ENCODE data around the gene SIX5.
A peak's percentile ranks its signal among the peaks of the same experiment; 100 is the strongest.

Gene SIX5

GRCh38 chr19:45793178-45793564, 24.1 kb upstream of the SIX5 start:
- Histone ChIP-seq H3K27ac (ENCODE audit: insufficient read depth, low read length, poor library complexity, severe bottlenecking) (no peak overlapping the region), H3K27me3 (replicated peaks; ENCODE audit: control insufficient read depth, insufficient read depth, low read length, poor library complexity, severe bottlenecking) (peaks cover 5% of the 10 kb centered on the region), H3K9me3 (ENCODE audit: control insufficient read depth, low read length) (no peaks in the 10 kb centered on the region), H3K4me3 (ENCODE audit: insufficient read depth, low read depth, low read length, poor library complexity, severe bottlenecking) (peak overlapping the region; percentile 49), H3K36me3 (ENCODE audit: control insufficient read depth, insufficient read depth, low read length) (peaks cover 9% of the 10 kb centered on the region), H3K4me1 (ENCODE audit: control insufficient read depth, insufficient read depth, low read length, poor library complexity, severe bottlenecking) (peaks cover 28% of the 10 kb centered on the region)
- DNase-seq, result no peak

GRCh38 chr19:45792470-45793177, 23.6 kb upstream of the SIX5 start, which contains the start of gene DMWD:
DMWD (minus strand) TSS chr19:45792845; CDS start chr19:45792756, 89 bp downstream.
- H3K27ac ChIP-seq (ENCODE audit: insufficient read depth, low read length, poor library complexity, severe bottlenecking), result no peak within 1 kb of the TSS
- peaks cover 9% of the 10 kb centered on the region for H3K36me3 ChIP-seq (ENCODE audit: control insufficient read depth, insufficient read depth, low read length)
- peak within 1 kb of the TSS; percentile 49 for H3K4me3 ChIP-seq (ENCODE audit: insufficient read depth, low read depth, low read length, poor library complexity, severe bottlenecking)
- no peaks in the 10 kb centered on the region for H3K9me3 ChIP-seq (ENCODE audit: control insufficient read depth, low read length)
- DNase-seq, result peak; percentile 97 to 99 (median 98)
- H3K27me3 ChIP-seq (replicated peaks; ENCODE audit: control insufficient read depth, insufficient read depth, low read length, poor library complexity, severe bottlenecking), result peaks cover 5% of the 10 kb centered on the region
- H3K4me1 ChIP-seq (ENCODE audit: control insufficient read depth, insufficient read depth, low read length, poor library complexity, severe bottlenecking), result peaks cover 28% of the 10 kb centered on the region

DNA sequence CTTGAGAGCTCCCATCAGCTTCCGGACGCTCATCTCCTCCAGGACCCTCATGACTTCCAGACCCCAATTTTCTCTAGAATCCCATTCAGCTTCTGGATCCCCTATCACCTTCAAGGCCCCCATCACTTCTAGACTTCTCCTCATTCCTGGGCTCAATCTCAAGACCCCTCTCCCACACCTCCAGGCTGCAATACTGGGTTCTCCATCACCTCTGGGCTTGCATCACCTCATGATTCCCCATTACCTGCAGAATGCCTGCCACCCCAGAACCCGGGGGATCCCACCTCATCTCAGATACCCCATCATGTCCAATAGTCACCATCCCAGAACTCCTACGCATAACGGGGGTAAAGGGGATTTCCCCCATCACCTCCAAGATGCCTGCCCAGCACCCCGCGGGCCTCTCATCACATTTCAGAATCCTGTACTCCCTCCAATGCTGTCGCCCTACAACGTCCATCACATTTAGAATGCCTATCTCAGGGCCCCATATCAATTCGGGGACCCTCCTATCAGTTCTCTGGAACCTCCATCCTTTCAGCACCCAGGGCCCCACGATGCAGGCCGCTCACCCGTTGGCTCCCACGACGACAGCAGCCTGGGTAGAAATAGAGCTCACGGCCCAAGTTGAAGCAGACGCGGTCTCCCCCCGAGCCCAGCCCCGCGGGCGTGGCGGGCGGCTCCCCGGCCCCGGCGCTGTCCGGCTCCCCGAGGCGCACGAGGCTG, 22.9 kb upstream of the SIX5 start:
- peaks cover 5% of the 10 kb centered on the region for H3K27me3 ChIP-seq (replicated peaks; ENCODE audit: control insufficient read depth, insufficient read depth, low read length, poor library complexity, severe bottlenecking)
- H3K4me3 ChIP-seq (ENCODE audit: insufficient read depth, low read depth, low read length, poor library complexity, severe bottlenecking), result peak overlapping the region; percentile 49
- peaks cover 28% of the 10 kb centered on the region for H3K4me1 ChIP-seq (ENCODE audit: control insufficient read depth, insufficient read depth, low read length, poor library complexity, severe bottlenecking)
- H3K27ac ChIP-seq (ENCODE audit: insufficient read depth, low read length, poor library complexity, severe bottlenecking), result no peak overlapping the region
- no peaks in the 10 kb centered on the region for H3K9me3 ChIP-seq (ENCODE audit: control insufficient read depth, low read length)
- DNase-seq, result no peak
- H3K36me3 ChIP-seq (ENCODE audit: control insufficient read depth, insufficient read depth, low read length), result peaks cover 11% of the 10 kb centered on the region

DNA sequence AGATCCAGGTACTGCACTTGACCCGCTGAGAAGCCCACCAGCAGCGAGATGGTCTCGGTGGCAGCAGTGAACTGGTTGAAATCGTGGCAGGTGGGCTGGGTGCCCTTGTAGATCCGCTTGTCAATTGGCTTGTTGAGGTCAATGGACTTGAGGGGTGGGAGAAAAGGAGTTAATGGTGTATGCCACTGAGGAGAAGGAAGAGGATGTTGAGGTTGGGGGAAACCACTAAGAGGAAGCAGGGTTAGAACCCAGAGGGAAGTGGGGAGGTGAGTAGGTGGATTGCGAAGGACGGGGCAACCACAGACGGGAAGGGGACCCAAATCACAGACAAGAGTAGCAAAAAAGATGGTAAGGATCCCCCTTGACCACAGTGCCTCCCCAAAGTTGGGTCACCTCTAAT, 21.9 kb upstream of the SIX5 start:
- peak; percentile 21 to 34 (median 28) for DNase-seq
- H3K4me3 ChIP-seq (ENCODE audit: insufficient read depth, low read depth, low read length, poor library complexity, severe bottlenecking), result no peak overlapping the region
- peaks cover 28% of the 10 kb centered on the region for H3K4me1 ChIP-seq (ENCODE audit: control insufficient read depth, insufficient read depth, low read length, poor library complexity, severe bottlenecking)
- H3K36me3 ChIP-seq (ENCODE audit: control insufficient read depth, insufficient read depth, low read length), result peaks cover 19% of the 10 kb centered on the region
- no peak overlapping the region for H3K27ac ChIP-seq (ENCODE audit: insufficient read depth, low read length, poor library complexity, severe bottlenecking)
- H3K27me3 ChIP-seq (replicated peaks; ENCODE audit: control insufficient read depth, insufficient read depth, low read length, poor library complexity, severe bottlenecking), result peaks cover 5% of the 10 kb centered on the region
- H3K9me3 ChIP-seq (ENCODE audit: control insufficient read depth, low read length), result no peaks in the 10 kb centered on the region

DNA sequence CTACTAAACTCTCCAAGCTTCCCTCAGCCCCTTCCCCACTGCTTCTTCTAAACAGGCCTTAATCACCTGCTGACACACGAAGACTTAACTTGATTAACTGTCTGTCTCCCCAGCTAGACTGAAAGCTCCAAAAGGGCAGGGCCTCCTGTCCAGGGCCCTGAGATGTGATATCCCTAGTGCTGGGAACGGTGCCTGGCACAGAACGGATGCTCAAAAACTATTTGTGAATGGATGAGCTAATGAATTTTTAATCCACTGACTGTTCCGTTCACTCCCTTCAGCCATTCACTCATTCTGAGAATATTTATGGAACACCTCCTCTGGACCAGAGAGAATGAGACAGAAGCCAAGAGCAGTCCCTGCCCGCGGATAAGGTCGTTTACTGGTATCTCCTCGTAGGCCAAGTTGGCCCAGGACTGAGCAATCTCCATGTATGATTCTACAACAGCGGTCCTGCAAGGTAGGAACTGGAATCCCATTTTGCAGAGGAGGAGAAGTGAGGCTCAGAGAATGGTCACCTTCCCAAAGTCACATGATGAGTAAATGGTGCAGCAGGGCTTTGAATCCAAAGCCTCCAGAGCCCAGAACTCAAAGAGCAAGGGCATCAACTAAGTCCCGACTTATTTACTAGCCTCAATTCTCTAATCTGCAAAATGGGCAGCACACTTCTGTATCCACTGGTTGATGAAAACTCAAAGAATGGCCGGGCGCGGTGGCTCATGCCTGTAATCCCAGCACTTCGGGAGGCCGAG, 20.2 kb upstream of the SIX5 start:
- H3K9me3 ChIP-seq (ENCODE audit: control insufficient read depth, low read length), result no peaks in the 10 kb centered on the region
- no peaks in the 10 kb centered on the region for H3K27me3 ChIP-seq (replicated peaks; ENCODE audit: control insufficient read depth, insufficient read depth, low read length, poor library complexity, severe bottlenecking)
- no peak overlapping the region for H3K4me3 ChIP-seq (ENCODE audit: insufficient read depth, low read depth, low read length, poor library complexity, severe bottlenecking)
- peaks cover 28% of the 10 kb centered on the region for H3K4me1 ChIP-seq (ENCODE audit: control insufficient read depth, insufficient read depth, low read length, poor library complexity, severe bottlenecking)
- H3K27ac ChIP-seq (ENCODE audit: insufficient read depth, low read length, poor library complexity, severe bottlenecking), result no peak overlapping the region
- H3K36me3 ChIP-seq (ENCODE audit: control insufficient read depth, insufficient read depth, low read length), result peaks cover 19% of the 10 kb centered on the region
- no peak for DNase-seq

DNA sequence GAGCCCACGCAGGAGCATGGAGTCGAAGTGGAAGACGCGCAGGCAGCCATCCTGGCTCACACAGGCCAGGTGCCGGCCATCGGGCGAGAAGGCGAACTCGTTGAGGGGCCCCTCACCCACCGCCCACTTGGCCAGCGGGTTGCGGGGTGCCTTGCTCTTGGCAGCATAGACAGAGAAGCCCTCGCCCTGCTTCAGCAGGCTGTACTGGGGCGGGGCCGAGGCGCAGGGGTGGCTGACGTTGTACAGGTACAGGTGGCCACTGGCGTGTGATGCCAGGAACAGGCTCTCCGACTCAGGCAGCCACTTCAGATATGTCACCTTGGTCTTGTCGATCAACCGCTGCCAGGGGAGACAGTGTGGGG, 17.5 kb upstream of the SIX5 start:
- no peak overlapping the region for H3K4me3 ChIP-seq (ENCODE audit: insufficient read depth, low read depth, low read length, poor library complexity, severe bottlenecking)
- no peaks in the 10 kb centered on the region for H3K9me3 ChIP-seq (ENCODE audit: control insufficient read depth, low read length)
- H3K4me1 ChIP-seq (ENCODE audit: control insufficient read depth, insufficient read depth, low read length, poor library complexity, severe bottlenecking), result peaks cover 11% of the 10 kb centered on the region
- no peaks in the 10 kb centered on the region for H3K27me3 ChIP-seq (replicated peaks; ENCODE audit: control insufficient read depth, insufficient read depth, low read length, poor library complexity, severe bottlenecking)
- no peak overlapping the region for H3K27ac ChIP-seq (ENCODE audit: insufficient read depth, low read length, poor library complexity, severe bottlenecking)
- DNase-seq, result no peak
- peaks cover 19% of the 10 kb centered on the region for H3K36me3 ChIP-seq (ENCODE audit: control insufficient read depth, insufficient read depth, low read length)

- peaks cover 5% of the 10 kb centered on the region for H3K4me1 ChIP-seq (ENCODE audit: control insufficient read depth, insufficient read depth, low read length, poor library complexity, severe bottlenecking)
- no peak overlapping the region for H3K4me3 ChIP-seq (ENCODE audit: insufficient read depth, low read depth, low read length, poor library complexity, severe bottlenecking)
- H3K27ac ChIP-seq (ENCODE audit: insufficient read depth, low read length, poor library complexity, severe bottlenecking), result no peak overlapping the region
- DNase-seq, result no peak
- peaks cover 19% of the 10 kb centered on the region for H3K36me3 ChIP-seq (ENCODE audit: control insufficient read depth, insufficient read depth, low read length)
- no peaks in the 10 kb centered on the region for H3K9me3 ChIP-seq (ENCODE audit: control insufficient read depth, low read length)
- no peaks in the 10 kb centered on the region for H3K27me3 ChIP-seq (replicated peaks; ENCODE audit: control insufficient read depth, insufficient read depth, low read length, poor library complexity, severe bottlenecking)
These were observed 16.9 kb upstream of the SIX5 start for GRCh38 chr19:45785781-45786532.

- DNase-seq, result no peak
- Histone ChIP-seq H3K36me3 (ENCODE audit: control insufficient read depth, insufficient read depth, low read length) (peaks cover 19% of the 10 kb centered on the region), H3K27ac (ENCODE audit: insufficient read depth, low read length, poor library complexity, severe bottlenecking) (no peak overlapping the region), H3K9me3 (ENCODE audit: control insufficient read depth, low read length) (no peaks in the 10 kb centered on the region), H3K4me1 (ENCODE audit: control insufficient read depth, insufficient read depth, low read length, poor library complexity, severe bottlenecking) (no peaks in the 10 kb centered on the region), H3K27me3 (replicated peaks; ENCODE audit: control insufficient read depth, insufficient read depth, low read length, poor library complexity, severe bottlenecking) (peaks cover 4% of the 10 kb centered on the region), H3K4me3 (ENCODE audit: insufficient read depth, low read depth, low read length, poor library complexity, severe bottlenecking) (no peak overlapping the region)
These were observed 16.0 kb upstream of the SIX5 start for GRCh38 chr19:45785097-45785496.

- Histone ChIP-seq H3K27ac (ENCODE audit: insufficient read depth, low read length, poor library complexity, severe bottlenecking) (no peak overlapping the region), H3K27me3 (replicated peaks; ENCODE audit: control insufficient read depth, insufficient read depth, low read length, poor library complexity, severe bottlenecking) (peaks cover 9% of the 10 kb centered on the region), H3K4me1 (ENCODE audit: control insufficient read depth, insufficient read depth, low read length, poor library complexity, severe bottlenecking) (peaks cover 8% of the 10 kb centered on the region), H3K9me3 (ENCODE audit: control insufficient read depth, low read length) (no peaks in the 10 kb centered on the region), H3K4me3 (ENCODE audit: insufficient read depth, low read depth, low read length, poor library complexity, severe bottlenecking) (no peak overlapping the region), H3K36me3 (ENCODE audit: control insufficient read depth, insufficient read depth, low read length) (peaks cover 16% of the 10 kb centered on the region)
- no peak for DNase-seq
These were observed 15.0 kb upstream of the SIX5 start for GRCh38 chr19:45784096-45784495.
